ENCODE data around the gene NAT16. TPM values are rescaled to one million over a fixed set of nuclear protein-coding genes. Genes with fewer than 3 reads are reported as not detected.

The NAT16 gene
- total and polyA plus RNA-seq, 2 of the 13 experiments (the other 11 are each of a cell fraction or from before 2014, with no cell fraction given): 0.04 TPM; not detected in 1

DNA sequence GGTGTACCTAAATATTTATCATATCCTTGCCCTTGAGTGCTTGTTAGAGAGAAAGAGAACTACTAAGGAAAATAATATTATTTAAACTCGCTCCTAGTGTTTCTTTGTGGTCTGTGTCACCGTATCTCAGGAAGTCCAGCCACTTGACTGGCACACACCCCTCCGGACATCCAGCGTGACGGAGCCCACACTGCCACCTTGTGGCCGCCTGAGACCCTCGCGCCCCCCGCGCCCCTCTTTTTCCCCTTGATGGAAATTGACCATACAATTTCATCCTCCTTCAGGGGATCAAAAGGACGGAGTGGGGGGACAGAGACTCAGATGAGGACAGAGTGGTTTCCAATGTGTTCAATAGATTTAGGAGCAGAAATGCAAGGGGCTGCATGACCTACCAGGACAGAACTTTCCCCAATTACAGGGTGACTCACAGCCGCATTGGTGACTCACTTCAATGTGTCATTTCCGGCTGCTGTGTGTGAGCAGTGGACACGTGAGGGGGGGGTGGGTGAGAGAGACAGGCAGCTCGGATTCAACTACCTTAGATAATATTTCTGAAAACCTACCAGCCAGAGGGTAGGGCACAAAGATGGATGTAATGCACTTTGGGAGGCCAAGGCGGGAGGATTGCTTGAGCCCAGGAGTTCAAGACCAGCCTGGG, 41.8 kb downstream of the NAT16 start (continued):
- TF ChIP-seq ZNF546 (CRISPR knock-in tag; conservative IDR thresholded peaks at IDR 0.05) (no peak), HOXA7 (CRISPR knock-in tag; IDR thresholded peaks at IDR 0.05) (no peak; the same call in 1 of the 2 replicates), CREM (IDR thresholded peaks at IDR 0.05) (peak; percentile 45; the same call in 1 of the 2 replicates), CREM (CRISPR knock-in tag; IDR thresholded peaks at IDR 0.05) (no peak), SIN3A (IDR thresholded peaks at IDR 0.05; ENCODE audit: borderline replicate concordance, low read depth, low read length) (0 out of 2 replicates have a peak, but pooled peaks have one; percentile 17), JUNB (CRISPR knock-in tag; IDR thresholded peaks at IDR 0.05; ENCODE audit: borderline replicate concordance) (peak; percentile 62; the same call in 1 of the 2 replicates), MAFG (CRISPR knock-in tag; IDR thresholded peaks at IDR 0.05) (no peak), ESRRA (CRISPR knock-in tag; IDR thresholded peaks at IDR 0.05; ENCODE audit: low read depth) (no peak), PPARG (CRISPR knock-in tag; conservative IDR thresholded peaks at IDR 0.05) (no peak), ZMYM4 (CRISPR knock-in tag; IDR thresholded peaks at IDR 0.05) (no peak), PCBP1 (IDR thresholded peaks at IDR 0.05; ENCODE audit: borderline replicate concordance, low read depth, low read length) (no peak), PHF8 (CRISPR knock-in tag; IDR thresholded peaks at IDR 0.05) (no peak), MIER2 (CRISPR knock-in tag; IDR thresholded peaks at IDR 0.05) (no peak), SRSF9 (IDR thresholded peaks at IDR 0.05; ENCODE audit: borderline replicate concordance, insufficient read depth, low read depth, low read length, poor library complexity, severe bottlenecking) (no peak), RARG (CRISPR knock-in tag; IDR thresholded peaks at IDR 0.05; ENCODE audit: low read depth) (no peak), ZNF776 (CRISPR knock-in tag; IDR thresholded peaks at IDR 0.05) (no peak), TBP (CRISPR knock-in tag; IDR thresholded peaks at IDR 0.05) (no peak; the same call in 1 of the 2 replicates), SSRP1 (CRISPR knock-in tag; IDR thresholded peaks at IDR 0.05) (no peak)
- TF ChIP-seq, protein P1, sequence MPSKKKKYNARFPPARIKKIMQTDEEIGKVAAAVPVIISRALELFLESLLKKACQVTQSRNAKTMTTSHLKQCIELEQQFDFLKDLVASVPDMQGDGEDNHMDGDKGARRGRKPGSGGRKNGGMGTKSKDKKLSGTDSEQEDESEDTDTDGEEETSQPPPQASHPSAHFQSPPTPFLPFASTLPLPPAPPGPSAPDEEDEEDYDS (CRISPR knock-in tag; IDR thresholded peaks at IDR 0.05): no peak
- TF ChIP-seq, protein P2, sequence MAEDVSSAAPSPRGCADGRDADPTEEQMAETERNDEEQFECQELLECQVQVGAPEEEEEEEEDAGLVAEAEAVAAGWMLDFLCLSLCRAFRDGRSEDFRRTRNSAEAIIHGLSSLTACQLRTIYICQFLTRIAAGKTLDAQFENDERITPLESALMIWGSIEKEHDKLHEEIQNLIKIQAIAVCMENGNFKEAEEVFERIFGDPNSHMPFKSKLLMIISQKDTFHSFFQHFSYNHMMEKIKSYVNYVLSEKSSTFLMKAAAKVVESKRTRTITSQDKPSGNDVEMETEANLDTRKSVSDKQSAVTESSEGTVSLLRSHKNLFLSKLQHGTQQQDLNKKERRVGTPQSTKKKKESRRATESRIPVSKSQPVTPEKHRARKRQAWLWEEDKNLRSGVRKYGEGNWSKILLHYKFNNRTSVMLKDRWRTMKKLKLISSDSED (CRISPR knock-in tag; IDR thresholded peaks at IDR 0.05): no peak
- TF ChIP-seq, protein P3, sequence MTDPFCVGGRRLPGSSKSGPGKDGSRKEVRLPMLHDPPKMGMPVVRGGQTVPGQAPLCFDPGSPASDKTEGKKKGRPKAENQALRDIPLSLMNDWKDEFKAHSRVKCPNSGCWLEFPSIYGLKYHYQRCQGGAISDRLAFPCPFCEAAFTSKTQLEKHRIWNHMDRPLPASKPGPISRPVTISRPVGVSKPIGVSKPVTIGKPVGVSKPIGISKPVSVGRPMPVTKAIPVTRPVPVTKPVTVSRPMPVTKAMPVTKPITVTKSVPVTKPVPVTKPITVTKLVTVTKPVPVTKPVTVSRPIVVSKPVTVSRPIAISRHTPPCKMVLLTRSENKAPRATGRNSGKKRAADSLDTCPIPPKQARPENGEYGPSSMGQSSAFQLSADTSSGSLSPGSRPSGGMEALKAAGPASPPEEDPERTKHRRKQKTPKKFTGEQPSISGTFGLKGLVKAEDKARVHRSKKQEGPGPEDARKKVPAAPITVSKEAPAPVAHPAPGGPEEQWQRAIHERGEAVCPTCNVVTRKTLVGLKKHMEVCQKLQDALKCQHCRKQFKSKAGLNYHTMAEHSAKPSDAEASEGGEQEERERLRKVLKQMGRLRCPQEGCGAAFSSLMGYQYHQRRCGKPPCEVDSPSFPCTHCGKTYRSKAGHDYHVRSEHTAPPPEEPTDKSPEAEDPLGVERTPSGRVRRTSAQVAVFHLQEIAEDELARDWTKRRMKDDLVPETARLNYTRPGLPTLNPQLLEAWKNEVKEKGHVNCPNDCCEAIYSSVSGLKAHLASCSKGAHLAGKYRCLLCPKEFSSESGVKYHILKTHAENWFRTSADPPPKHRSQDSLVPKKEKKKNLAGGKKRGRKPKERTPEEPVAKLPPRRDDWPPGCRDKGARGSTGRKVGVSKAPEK (CRISPR knock-in tag; IDR thresholded peaks at IDR 0.05; ENCODE audit: borderline replicate concordance): no peak
- TF ChIP-seq, protein P4, sequence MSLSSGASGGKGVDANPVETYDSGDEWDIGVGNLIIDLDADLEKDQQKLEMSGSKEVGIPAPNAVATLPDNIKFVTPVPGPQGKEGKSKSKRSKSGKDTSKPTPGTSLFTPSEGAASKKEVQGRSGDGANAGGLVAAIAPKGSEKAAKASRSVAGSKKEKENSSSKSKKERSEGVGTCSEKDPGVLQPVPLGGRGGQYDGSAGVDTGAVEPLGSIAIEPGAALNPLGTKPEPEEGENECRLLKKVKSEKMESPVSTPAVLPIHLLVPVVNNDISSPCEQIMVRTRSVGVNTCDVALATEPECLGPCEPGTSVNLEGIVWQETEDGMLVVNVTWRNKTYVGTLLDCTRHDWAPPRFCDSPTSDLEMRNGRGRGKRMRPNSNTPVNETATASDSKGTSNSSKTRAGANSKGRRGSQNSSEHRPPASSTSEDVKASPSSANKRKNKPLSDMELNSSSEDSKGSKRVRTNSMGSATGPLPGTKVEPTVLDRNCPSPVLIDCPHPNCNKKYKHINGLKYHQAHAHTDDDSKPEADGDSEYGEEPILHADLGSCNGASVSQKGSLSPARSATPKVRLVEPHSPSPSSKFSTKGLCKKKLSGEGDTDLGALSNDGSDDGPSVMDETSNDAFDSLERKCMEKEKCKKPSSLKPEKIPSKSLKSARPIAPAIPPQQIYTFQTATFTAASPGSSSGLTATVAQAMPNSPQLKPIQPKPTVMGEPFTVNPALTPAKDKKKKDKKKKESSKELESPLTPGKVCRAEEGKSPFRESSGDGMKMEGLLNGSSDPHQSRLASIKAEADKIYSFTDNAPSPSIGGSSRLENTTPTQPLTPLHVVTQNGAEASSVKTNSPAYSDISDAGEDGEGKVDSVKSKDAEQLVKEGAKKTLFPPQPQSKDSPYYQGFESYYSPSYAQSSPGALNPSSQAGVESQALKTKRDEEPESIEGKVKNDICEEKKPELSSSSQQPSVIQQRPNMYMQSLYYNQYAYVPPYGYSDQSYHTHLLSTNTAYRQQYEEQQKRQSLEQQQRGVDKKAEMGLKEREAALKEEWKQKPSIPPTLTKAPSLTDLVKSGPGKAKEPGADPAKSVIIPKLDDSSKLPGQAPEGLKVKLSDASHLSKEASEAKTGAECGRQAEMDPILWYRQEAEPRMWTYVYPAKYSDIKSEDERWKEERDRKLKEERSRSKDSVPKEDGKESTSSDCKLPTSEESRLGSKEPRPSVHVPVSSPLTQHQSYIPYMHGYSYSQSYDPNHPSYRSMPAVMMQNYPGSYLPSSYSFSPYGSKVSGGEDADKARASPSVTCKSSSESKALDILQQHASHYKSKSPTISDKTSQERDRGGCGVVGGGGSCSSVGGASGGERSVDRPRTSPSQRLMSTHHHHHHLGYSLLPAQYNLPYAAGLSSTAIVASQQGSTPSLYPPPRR (CRISPR knock-in tag; IDR thresholded peaks at IDR 0.05; ENCODE audit: borderline replicate concordance): peak; percentile 76; the same call in 1 of the 2 replicates
